Neural crest cell (in vitro differentiated cells): Measurements from ENCODE around the gene OR4F15. TPM values are rescaled to one million over a fixed set of nuclear protein-coding genes. Genes with fewer than 3 reads are reported as not detected.
"Not testable (repeated sequence)": the region's sequence is repeated elsewhere in the genome, so short reads cannot be mapped to it uniquely, and the experiment has no call there.

ENCODE experiments used
- DNase-seq: peaks from one replicate; pipeline ENCODE4 v3.0.0; 2021; ENCODE audit warnings: low read depth, mixed read lengths, low spot score
- H3K27ac Mint-ChIP-seq: one replicate; pipeline ENCODE4 v1.8.0; 2021; ENCODE audit warnings: mild to moderate bottlenecking, mixed read lengths; ENCODE audit not compliant: unreplicated experiment
- H3K27me3 Mint-ChIP-seq: 2 replicates; pipeline ENCODE4 v1.8.0; 2021; ENCODE audit warnings: low read depth, mild to moderate bottlenecking, mixed read lengths
- H3K36me3 Mint-ChIP-seq: 2 replicates; pipeline ENCODE4 v1.8.0; 2021; ENCODE audit warnings: low read depth, mild to moderate bottlenecking, mixed read lengths
- H3K4me1 Mint-ChIP-seq: 2 replicates; pipeline ENCODE4 v1.8.0; 2021; ENCODE audit warnings: mixed read lengths
- H3K4me3 Mint-ChIP-seq: one replicate; pipeline ENCODE4 v1.8.0; 2021; ENCODE audit warnings: mild to moderate bottlenecking, mixed read lengths
- H3K9me3 Mint-ChIP-seq: 2 replicates; pipeline ENCODE4 v1.8.0; 2021; ENCODE audit warnings: mixed read lengths
- total RNA-seq: library from RNA; stranded (reverse); gene quantifications from 2 replicates; pipeline ENCODE4 v1.2.1, GENCODE V29; 2021
- TF ChIP-seq, protein P1 (sequence below): fragments of 200-600 bp; sonication (generic); conservative IDR thresholded peaks from 2 replicates; pipeline ENCODE4 v1.5.0; 2021; ENCODE audit warnings: antibody characterized with exemption, mild to moderate bottlenecking

The OR4F15 gene
- total RNA-seq, 1 donor from 2014 or later = not detected

GRCh38 chr15:101793981-101794380, 18.0 kb upstream of the OR4F15 start:
- not testable (repeated sequence) for DNase-seq, H3K4me3 Mint-ChIP-seq, H3K27ac Mint-ChIP-seq, H3K36me3 Mint-ChIP-seq, H3K4me1 Mint-ChIP-seq, H3K9me3 Mint-ChIP-seq
- peaks cover 70% of the 10 kb centered on the region for H3K27me3 Mint-ChIP-seq

DNA sequence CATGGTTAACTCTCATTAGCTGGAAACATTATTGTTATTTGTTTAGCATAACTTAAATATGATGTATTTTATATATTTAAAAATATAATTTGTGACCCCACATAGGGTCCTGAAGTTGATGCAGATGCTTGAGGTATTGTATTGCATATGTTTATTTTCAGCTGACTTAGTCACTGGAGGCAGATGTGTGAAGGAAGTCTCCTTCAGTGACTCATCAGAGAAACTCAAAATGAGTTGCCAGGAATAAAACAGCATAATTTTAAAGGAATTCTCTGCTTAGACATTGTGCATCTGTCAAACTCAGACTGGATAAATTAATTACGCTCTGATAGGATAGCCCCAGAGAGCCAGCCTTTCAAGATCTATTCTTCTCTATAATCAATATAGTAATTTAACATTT, 16.5 kb upstream of the OR4F15 start:
- TF ChIP-seq, protein P1, sequence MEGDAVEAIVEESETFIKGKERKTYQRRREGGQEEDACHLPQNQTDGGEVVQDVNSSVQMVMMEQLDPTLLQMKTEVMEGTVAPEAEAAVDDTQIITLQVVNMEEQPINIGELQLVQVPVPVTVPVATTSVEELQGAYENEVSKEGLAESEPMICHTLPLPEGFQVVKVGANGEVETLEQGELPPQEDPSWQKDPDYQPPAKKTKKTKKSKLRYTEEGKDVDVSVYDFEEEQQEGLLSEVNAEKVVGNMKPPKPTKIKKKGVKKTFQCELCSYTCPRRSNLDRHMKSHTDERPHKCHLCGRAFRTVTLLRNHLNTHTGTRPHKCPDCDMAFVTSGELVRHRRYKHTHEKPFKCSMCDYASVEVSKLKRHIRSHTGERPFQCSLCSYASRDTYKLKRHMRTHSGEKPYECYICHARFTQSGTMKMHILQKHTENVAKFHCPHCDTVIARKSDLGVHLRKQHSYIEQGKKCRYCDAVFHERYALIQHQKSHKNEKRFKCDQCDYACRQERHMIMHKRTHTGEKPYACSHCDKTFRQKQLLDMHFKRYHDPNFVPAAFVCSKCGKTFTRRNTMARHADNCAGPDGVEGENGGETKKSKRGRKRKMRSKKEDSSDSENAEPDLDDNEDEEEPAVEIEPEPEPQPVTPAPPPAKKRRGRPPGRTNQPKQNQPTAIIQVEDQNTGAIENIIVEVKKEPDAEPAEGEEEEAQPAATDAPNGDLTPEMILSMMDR = no peak
- H3K4me1 Mint-ChIP-seq = no peaks in the 10 kb centered on the region
- no peak overlapping the region for H3K4me3 Mint-ChIP-seq
- no peak overlapping the region for H3K27ac Mint-ChIP-seq
- no peak for DNase-seq
- H3K27me3 Mint-ChIP-seq = peaks cover 70% of the 10 kb centered on the region
- H3K9me3 Mint-ChIP-seq = no peaks in the 10 kb centered on the region
- H3K36me3 Mint-ChIP-seq = no peaks in the 10 kb centered on the region

GRCh38 chr15:101799665-101800064, 12.3 kb upstream of the OR4F15 start:
- Mint-ChIP-seq H3K27ac (no peak overlapping the region), H3K4me3 (no peak overlapping the region), H3K9me3 (no peaks in the 10 kb centered on the region), H3K36me3 (no peaks in the 10 kb centered on the region), H3K27me3 (peaks cover 72% of the 10 kb centered on the region), H3K4me1 (no peaks in the 10 kb centered on the region)
- TF ChIP-seq, protein P1 = no peak
- DNase-seq = no peak

- TF ChIP-seq, protein P1 = no peak
- Mint-ChIP-seq H3K36me3 (no peaks in the 10 kb centered on the region), H3K9me3 (no peaks in the 10 kb centered on the region), H3K27me3 (peaks cover 69% of the 10 kb centered on the region), H3K4me1 (peaks cover 3% of the 10 kb centered on the region), H3K4me3 (no peak overlapping the region), H3K27ac (no peak overlapping the region)
- DNase-seq = no peak
These were observed 11.0 kb upstream of the OR4F15 start for GRCh38 chr15:101801048-101801447.

DNA sequence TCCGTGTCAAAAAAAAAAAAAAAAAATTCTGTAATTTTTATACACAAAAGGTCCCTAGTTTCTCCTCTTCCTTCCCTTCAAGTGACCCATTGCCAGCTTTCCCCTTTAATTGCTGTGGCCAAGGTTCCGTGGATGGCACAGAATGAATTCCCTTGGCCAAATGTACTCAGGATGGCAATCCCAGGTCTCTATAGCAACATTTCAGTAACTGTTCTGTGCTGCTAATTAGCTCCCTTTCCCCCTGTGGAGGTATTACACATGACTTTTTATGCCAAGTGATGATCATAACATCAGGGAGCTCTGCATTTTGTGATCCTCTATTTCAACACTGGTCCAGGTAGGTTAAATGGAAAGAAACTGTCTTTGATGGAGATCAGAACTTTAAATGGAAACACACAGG, 8.8 kb upstream of the OR4F15 start, which contains the start of gene OR4F6:
Gene OR4F6 (plus strand): TSS at position 301 of the 400 bp plus-strand sequence. CDS start 2,211 bp downstream, outside the sequence.
- Mint-ChIP-seq H3K9me3 (peaks cover 3% of the 10 kb centered on the region), H3K36me3 (no peaks in the 10 kb centered on the region), H3K27ac (no peak within 1 kb of the TSS), H3K4me3 (no peak within 1 kb of the TSS), H3K4me1 (peaks cover 3% of the 10 kb centered on the region), H3K27me3 (peaks cover 56% of the 10 kb centered on the region)
- DNase-seq = no peak
- TF ChIP-seq, protein P1 = no peak

- TF ChIP-seq, protein P1 = no peak
These were observed 8.3 kb upstream of the OR4F15 start for GRCh38 chr15:101803676-101804075.

More at GRCh38 chr15:101803676-101804075, 8.3 kb upstream of the OR4F15 start:
- H3K4me1 Mint-ChIP-seq = peaks cover 3% of the 10 kb centered on the region
- DNase-seq = no peak
- H3K27ac Mint-ChIP-seq = no peak overlapping the region
- H3K36me3 Mint-ChIP-seq = no peaks in the 10 kb centered on the region
- peaks cover 3% of the 10 kb centered on the region for H3K9me3 Mint-ChIP-seq
- H3K4me3 Mint-ChIP-seq = no peak overlapping the region
- peaks cover 53% of the 10 kb centered on the region for H3K27me3 Mint-ChIP-seq
